Esophagus muscularis mucosa (tissue), 4 donors: ENCODE data around the gene CYB561.

ENCODE experiments used
- CTCF ChIP-seq, 3 experiments: fragments of 200-600 bp in 2 of 3; fragments of 450-650 bp in 1 of 3; sonication (generic) in 2 of 3; IDR thresholded peaks; one replicate each; pipeline ENCODE4 v1.5.1; 2017 to 2019; ENCODE audit warnings: antibody characterized with exemption in 3 of 3, mild to moderate bottlenecking in 2 of 3, moderate library complexity in 1 of 3
- EP300 ChIP-seq: sonication (generic); formaldehyde crosslinking; IDR thresholded peaks from one replicate; pipeline ENCODE4 v1.6.1; 2017; ENCODE audit warnings: antibody characterized with exemption
- POLR2A ChIP-seq: fragments of 450-650 bp; IDR thresholded peaks from one replicate; pipeline ENCODE4 v1.6.1; 2017; ENCODE audit warnings: antibody characterized with exemption, moderate library complexity, mild to moderate bottlenecking, low read depth
- POLR2AphosphoS5 ChIP-seq, 2 donors: sonication (generic); formaldehyde crosslinking; IDR thresholded peaks; one replicate each; pipeline ENCODE4 v1.6.1; 2017; ENCODE audit warnings: antibody characterized with exemption in 2 of 2

- no peak for TF ChIP-seq POLR2A
- TF ChIP-seq CTCF (IDR thresholded peaks at IDR 0.05) = no peak
- TF ChIP-seq EP300 = no peak
- TF ChIP-seq POLR2AphosphoS5 (IDR thresholded peaks at IDR 0.05) = no peak
Measured at GRCh38 chr17:63398680-63399079, 47.4 kb downstream of the CYB561 start.
